GM10248 (cell line): ENCODE measurements around the gene IRX1.

ENCODE experiments used
- CTCF ChIA-PET: fragments of 300-600 bp; sonication (Branson Sonifier 250); formaldehyde crosslinking; extraction: SDS; loops from one replicate; lab custom pipeline; 2021; ENCODE audit warnings: antibody characterized with exemption; lab: Yijun Ruan, JAX
- POLR2A ChIA-PET: fragments of 350-650 bp; sonication (Branson Sonifier 250); formaldehyde crosslinking; extraction: SDS; loops from one replicate; lab custom pipeline; 2020; ENCODE audit warnings: antibody characterized with exemption; lab: Yijun Ruan, JAX
- DNase-seq: peaks from one replicate; pipeline ENCODE4 v3.0.0; 2012; ENCODE audit errors: extremely low spot score
- TF ChIP-seq, protein P1 (sequence below): IDR thresholded peaks from 2 replicates; pipeline ENCODE4 v1.5.1; 2012; ENCODE audit warnings: mild to moderate bottlenecking, low read depth; ENCODE audit errors: extremely low read depth, missing control alignments, control extremely low read depth

Gene IRX1

GRCh38 chr5:3615217-3615616 is 19.6 kb downstream of the IRX1 start:
- TF ChIP-seq, protein P1, sequence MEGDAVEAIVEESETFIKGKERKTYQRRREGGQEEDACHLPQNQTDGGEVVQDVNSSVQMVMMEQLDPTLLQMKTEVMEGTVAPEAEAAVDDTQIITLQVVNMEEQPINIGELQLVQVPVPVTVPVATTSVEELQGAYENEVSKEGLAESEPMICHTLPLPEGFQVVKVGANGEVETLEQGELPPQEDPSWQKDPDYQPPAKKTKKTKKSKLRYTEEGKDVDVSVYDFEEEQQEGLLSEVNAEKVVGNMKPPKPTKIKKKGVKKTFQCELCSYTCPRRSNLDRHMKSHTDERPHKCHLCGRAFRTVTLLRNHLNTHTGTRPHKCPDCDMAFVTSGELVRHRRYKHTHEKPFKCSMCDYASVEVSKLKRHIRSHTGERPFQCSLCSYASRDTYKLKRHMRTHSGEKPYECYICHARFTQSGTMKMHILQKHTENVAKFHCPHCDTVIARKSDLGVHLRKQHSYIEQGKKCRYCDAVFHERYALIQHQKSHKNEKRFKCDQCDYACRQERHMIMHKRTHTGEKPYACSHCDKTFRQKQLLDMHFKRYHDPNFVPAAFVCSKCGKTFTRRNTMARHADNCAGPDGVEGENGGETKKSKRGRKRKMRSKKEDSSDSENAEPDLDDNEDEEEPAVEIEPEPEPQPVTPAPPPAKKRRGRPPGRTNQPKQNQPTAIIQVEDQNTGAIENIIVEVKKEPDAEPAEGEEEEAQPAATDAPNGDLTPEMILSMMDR, result no peak
- ChIA-PET POLR2A (no interaction called here), CTCF (no interaction called here)
- DNase-seq, result no peak

DNA sequence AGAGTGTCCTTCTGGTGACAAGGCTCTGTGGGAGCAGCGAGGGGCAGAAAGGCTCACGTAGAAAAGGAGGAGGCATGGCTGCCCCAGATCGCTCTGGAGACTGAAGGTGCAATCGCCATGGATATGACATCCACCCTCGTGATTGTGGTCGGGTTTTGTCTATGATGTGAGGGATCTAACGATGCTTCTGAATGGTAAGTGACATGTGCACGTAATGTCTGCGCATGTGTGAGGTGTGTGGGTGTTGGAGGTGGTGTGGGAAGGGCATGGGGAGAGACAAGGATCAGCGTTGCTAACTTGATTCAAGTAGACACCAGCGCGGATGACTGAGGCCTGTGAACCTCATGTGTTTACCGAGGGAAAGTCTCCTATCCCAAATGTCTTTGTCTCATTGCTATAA is 20.2 kb downstream of the IRX1 start:
- no peak for DNase-seq
- POLR2A ChIA-PET, result no interaction called here
- TF ChIP-seq, protein P1, result no peak
- CTCF ChIA-PET, result no interaction called here

DNA sequence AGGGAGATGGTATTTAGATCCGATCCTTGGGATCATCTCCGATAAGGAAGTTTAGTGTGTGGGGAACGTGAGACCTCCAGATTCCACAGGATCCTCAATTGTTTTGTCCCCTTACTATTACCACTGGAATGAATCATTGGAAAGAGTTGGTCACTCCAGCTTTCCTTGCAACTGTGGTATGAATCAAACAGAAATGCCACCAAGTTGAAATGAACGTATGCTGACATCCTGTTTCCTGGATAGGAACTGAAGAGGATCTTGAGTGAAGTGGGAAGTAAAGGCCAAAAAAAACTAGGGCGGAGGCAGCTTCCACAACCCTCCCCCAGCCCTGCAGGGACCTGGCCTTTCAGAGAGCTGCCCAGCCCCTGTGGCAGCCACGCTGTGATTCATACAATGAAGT is 23.9 kb downstream of the IRX1 start:
- ChIA-PET POLR2A (no interaction called here), CTCF (no interaction called here)
- TF ChIP-seq, protein P1, result no peak
- DNase-seq, result no peak

GRCh38 chr5:3622961-3623360 is 27.3 kb downstream of the IRX1 start:
- ChIA-PET CTCF (no interaction called here), POLR2A (no interaction called here)
- TF ChIP-seq, protein P1, result no peak
- no peak for DNase-seq

GRCh38 chr5:3625626-3626025 is 30.0 kb downstream of the IRX1 start:
- no peak for DNase-seq
- ChIA-PET CTCF (no interaction called here), POLR2A (no interaction called here)
- TF ChIP-seq, protein P1, result no peak

DNA sequence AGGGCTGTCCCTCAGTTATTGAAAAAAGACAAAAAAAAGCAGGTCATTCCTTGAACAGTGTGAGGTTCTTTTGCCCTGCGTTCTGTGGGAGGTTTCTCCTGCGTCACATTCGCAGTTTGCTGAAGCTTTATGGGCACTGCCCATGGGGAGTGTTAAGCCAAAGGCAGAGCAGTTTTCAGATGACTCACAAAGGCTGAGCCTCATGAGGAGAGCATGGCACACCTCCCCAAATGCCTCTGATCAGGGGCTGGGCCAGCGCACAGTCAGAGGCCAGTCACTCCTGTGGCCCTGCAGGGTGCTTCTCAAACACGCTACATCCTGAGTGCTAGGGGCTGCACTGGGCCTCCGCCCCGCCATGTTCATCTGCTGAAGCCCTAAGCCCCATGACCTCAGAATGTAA is 38.4 kb downstream of the IRX1 start:
- DNase-seq, result no peak
- ChIA-PET CTCF (no interaction called here), POLR2A (no interaction called here)
- TF ChIP-seq, protein P1, result no peak

DNA sequence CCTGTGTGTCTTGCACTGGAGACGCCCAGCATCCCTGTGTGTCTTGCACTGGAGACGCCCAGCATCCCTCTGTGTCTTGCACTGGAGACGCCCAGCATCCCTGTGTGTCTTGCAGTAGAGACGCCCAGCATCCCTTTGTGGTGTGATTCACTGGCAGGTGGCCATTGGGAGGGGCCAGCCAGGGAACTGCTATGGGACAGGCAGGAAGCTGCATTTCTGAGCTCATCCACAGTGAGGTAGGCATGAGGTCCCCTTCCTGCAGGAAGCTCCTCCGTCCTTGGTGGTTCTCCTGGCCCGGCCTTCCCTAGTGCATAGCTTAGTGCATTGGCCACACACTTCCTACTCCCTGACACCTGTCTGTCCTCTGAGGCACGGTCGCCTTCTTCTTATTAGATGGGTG is 43.5 kb downstream of the IRX1 start:
- TF ChIP-seq, protein P1, result no peak
- POLR2A ChIA-PET, result no interaction called here
- no peak for DNase-seq
- CTCF ChIA-PET, result no interaction called here
